Measurements from ENCODE around the gene C4B. TPM values are rescaled to one million over a fixed set of nuclear protein-coding genes. Genes with fewer than 3 reads are reported as not detected.
"Not testable (repeated sequence)": the region's sequence is repeated elsewhere in the genome, so short reads cannot be mapped to it uniquely, and the experiment has no call there.

Gene C4B
- total RNA-seq, 1 donor from 2014 or later: 6.4 TPM

- no peaks in the 10 kb centered on the region for H3K9me3 Mint-ChIP-seq (ENCODE audit: unreplicated experiment)
- no peak overlapping the region for H3K4me3 Mint-ChIP-seq (ENCODE audit: unreplicated experiment)
- H3K27me3 Mint-ChIP-seq (ENCODE audit: unreplicated experiment): peaks cover 9% of the 10 kb centered on the region
- no peaks in the 10 kb centered on the region for H3K36me3 Mint-ChIP-seq (ENCODE audit: unreplicated experiment)
- no peak overlapping the region for H3K27ac Mint-ChIP-seq (ENCODE audit: unreplicated experiment)
- no peaks in the 10 kb centered on the region for H3K4me1 Mint-ChIP-seq (ENCODE audit: low read depth, unreplicated experiment)
- no peak for DNase-seq
- no peak for TF ChIP-seq CTCF (IDR thresholded peaks at IDR 0.05; ENCODE audit: partially characterized antibody, unreplicated experiment)
Measured at GRCh38 chr6:32047539-32047854, 32.9 kb downstream of the C4B start.

- Mint-ChIP-seq H3K4me3 (ENCODE audit: unreplicated experiment) (peak overlapping the region; percentile 49), H3K27ac (ENCODE audit: unreplicated experiment) (no peak overlapping the region)
Measured at GRCh38 chr6:32047855-32048766, 33.5 kb downstream of the C4B start.

GRCh38 chr6:32049149-32049548, 34.6 kb downstream of the C4B start:
- H3K27me3 Mint-ChIP-seq (ENCODE audit: unreplicated experiment); H3K27ac Mint-ChIP-seq (ENCODE audit: unreplicated experiment); H3K4me3 Mint-ChIP-seq (ENCODE audit: unreplicated experiment); DNase-seq; H3K4me1 Mint-ChIP-seq (ENCODE audit: low read depth, unreplicated experiment); H3K9me3 Mint-ChIP-seq (ENCODE audit: unreplicated experiment); H3K36me3 Mint-ChIP-seq (ENCODE audit: unreplicated experiment): not testable (repeated sequence)

More at GRCh38 chr6:32047855-32048766, 33.5 kb downstream of the C4B start:
- Mint-ChIP-seq H3K9me3 (ENCODE audit: unreplicated experiment) (no peaks in the 10 kb centered on the region), H3K4me1 (ENCODE audit: low read depth, unreplicated experiment) (no peaks in the 10 kb centered on the region), H3K36me3 (ENCODE audit: unreplicated experiment) (no peaks in the 10 kb centered on the region), H3K27me3 (ENCODE audit: unreplicated experiment) (peaks cover 9% of the 10 kb centered on the region)
- peak; percentile 96 for TF ChIP-seq CTCF (IDR thresholded peaks at IDR 0.05; ENCODE audit: partially characterized antibody, unreplicated experiment)
- DNase-seq: peak; percentile 80

- not testable (repeated sequence) for H3K4me3 Mint-ChIP-seq (ENCODE audit: unreplicated experiment); DNase-seq
- H3K27me3 Mint-ChIP-seq (ENCODE audit: unreplicated experiment): peaks cover 11% of the 10 kb centered on the region
Measured at GRCh38 chr6:32049736-32050135, 35.1 kb downstream of the C4B start.

GRCh38 chr6:32050562-32050961, 36.0 kb downstream of the C4B start:
- Mint-ChIP-seq H3K4me1 (ENCODE audit: low read depth, unreplicated experiment) (no peaks in the 10 kb centered on the region), H3K9me3 (ENCODE audit: unreplicated experiment) (no peaks in the 10 kb centered on the region), H3K27ac (ENCODE audit: unreplicated experiment) (no peak overlapping the region), H3K27me3 (ENCODE audit: unreplicated experiment) (peaks cover 11% of the 10 kb centered on the region), H3K4me3 (ENCODE audit: unreplicated experiment) (no peak overlapping the region), H3K36me3 (ENCODE audit: unreplicated experiment) (no peaks in the 10 kb centered on the region)
- DNase-seq: peak; percentile 5
- no peak for TF ChIP-seq CTCF (IDR thresholded peaks at IDR 0.05; ENCODE audit: partially characterized antibody, unreplicated experiment)

More at GRCh38 chr6:32049736-32050135, 35.1 kb downstream of the C4B start:
- H3K27ac Mint-ChIP-seq (ENCODE audit: unreplicated experiment); H3K9me3 Mint-ChIP-seq (ENCODE audit: unreplicated experiment); H3K36me3 Mint-ChIP-seq (ENCODE audit: unreplicated experiment); H3K4me1 Mint-ChIP-seq (ENCODE audit: low read depth, unreplicated experiment): not testable (repeated sequence)

GRCh38 chr6:32052626-32053025, 38.0 kb downstream of the C4B start:
- H3K4me3 Mint-ChIP-seq (ENCODE audit: unreplicated experiment); H3K27ac Mint-ChIP-seq (ENCODE audit: unreplicated experiment); H3K4me1 Mint-ChIP-seq (ENCODE audit: low read depth, unreplicated experiment); H3K9me3 Mint-ChIP-seq (ENCODE audit: unreplicated experiment); H3K36me3 Mint-ChIP-seq (ENCODE audit: unreplicated experiment): not testable (repeated sequence)
- H3K27me3 Mint-ChIP-seq (ENCODE audit: unreplicated experiment): peaks cover 14% of the 10 kb centered on the region
- peak; percentile 13 for DNase-seq

- H3K4me1 Mint-ChIP-seq (ENCODE audit: low read depth, unreplicated experiment): not testable (repeated sequence)
Measured at GRCh38 chr6:32053314-32053713, 38.7 kb downstream of the C4B start.

GRCh38 chr6:32055756-32056155, 41.2 kb downstream of the C4B start:
- H3K36me3 Mint-ChIP-seq (ENCODE audit: unreplicated experiment); H3K4me3 Mint-ChIP-seq (ENCODE audit: unreplicated experiment); H3K9me3 Mint-ChIP-seq (ENCODE audit: unreplicated experiment); H3K4me1 Mint-ChIP-seq (ENCODE audit: low read depth, unreplicated experiment); DNase-seq; H3K27me3 Mint-ChIP-seq (ENCODE audit: unreplicated experiment); H3K27ac Mint-ChIP-seq (ENCODE audit: unreplicated experiment): not testable (repeated sequence)

More at GRCh38 chr6:32053314-32053713, 38.7 kb downstream of the C4B start:
- peaks cover 11% of the 10 kb centered on the region for H3K27me3 Mint-ChIP-seq (ENCODE audit: unreplicated experiment)
- not testable (repeated sequence) for H3K4me3 Mint-ChIP-seq (ENCODE audit: unreplicated experiment); H3K36me3 Mint-ChIP-seq (ENCODE audit: unreplicated experiment); H3K27ac Mint-ChIP-seq (ENCODE audit: unreplicated experiment); H3K9me3 Mint-ChIP-seq (ENCODE audit: unreplicated experiment); DNase-seq
